Fibroblast of skin of back (primary cell): ENCODE data around the gene DECR2.
"Not testable (repeated sequence)": the region's sequence is repeated elsewhere in the genome, so short reads cannot be mapped to it uniquely, and the experiment has no call there.

Experiments
- DNase-seq: peaks from one replicate; pipeline ENCODE4 v3.0.0-alpha.2; 2013

The DECR2 gene

GRCh38 chr16:366476-366875 lies 35.2 kb upstream of the DECR2 start:
- no peak for DNase-seq

- DNase-seq, result no peak
Observed at GRCh38 chr16:367333-367903, 34.3 kb upstream of the DECR2 start.

GRCh38 chr16:368388-369158 lies 33.1 kb upstream of the DECR2 start:
- no peak for DNase-seq

- DNase-seq, result no peak
Observed at GRCh38 chr16:369275-369865, 32.3 kb upstream of the DECR2 start.

- peak; percentile 27 for DNase-seq
Observed at GRCh38 chr16:369866-370436, 31.7 kb upstream of the DECR2 start.

- DNase-seq, result peak; percentile 95
Observed at GRCh38 chr16:370443-370842, 31.2 kb upstream of the DECR2 start, which contains the start of gene MRPL28. MRPL28 (minus strand) TSS chr16:370538; CDS start chr16:370218, 320 bp downstream.

- no peak for DNase-seq
Observed at GRCh38 chr16:370979-371514, 30.6 kb upstream of the DECR2 start.

- no peak for DNase-seq
Observed at GRCh38 chr16:371515-372301, 30.0 kb upstream of the DECR2 start.

GRCh38 chr16:372302-372983 lies 29.2 kb upstream of the DECR2 start:
- DNase-seq, result no peak

GRCh38 chr16:373020-373598 lies 28.6 kb upstream of the DECR2 start:
- no peak for DNase-seq

GRCh38 chr16:373848-374615 lies 27.7 kb upstream of the DECR2 start:
- no peak for DNase-seq

GRCh38 chr16:374616-374926 lies 27.1 kb upstream of the DECR2 start:
- DNase-seq, result no peak

- DNase-seq, result no peak
Observed at GRCh38 chr16:375212-375611, 26.5 kb upstream of the DECR2 start.

- no peak for DNase-seq
Observed at GRCh38 chr16:375927-376816, 25.5 kb upstream of the DECR2 start.

- no peak for DNase-seq
Observed at GRCh38 chr16:376817-377418, 24.8 kb upstream of the DECR2 start.

GRCh38 chr16:377419-377951 lies 24.2 kb upstream of the DECR2 start:
- DNase-seq, result no peak

- not testable (repeated sequence) for DNase-seq
Observed at GRCh38 chr16:378113-378820, 23.4 kb upstream of the DECR2 start.

- DNase-seq, result no peak
Observed at GRCh38 chr16:378821-379182, 22.9 kb upstream of the DECR2 start.
